Motor neuron (in vitro differentiated cells): Measurements from ENCODE around the gene ATXN7L1. TPM values are rescaled to one million over a fixed set of nuclear protein-coding genes. Genes with fewer than 3 reads are reported as not detected.

Experiments used
- ATAC-seq, 8 experiments: fragments of 200-7000 bp; cut with Tn5 transposase; replicated peaks in 6 of 8; 2 replicates each; pipeline ENCODE4 v1.8.0; 2021; ENCODE audit warnings: mild to moderate bottlenecking in 8 of 8, moderate library complexity in 8 of 8
- H3K27ac ChIP-seq, 2 donors: fragments of 250-450 bp; sonication (Bioruptor Pico); 2 replicates each; pipeline ENCODE4 v1.9.0; 2021; ENCODE audit warnings: antibody characterized with exemption in 2 of 2, mild to moderate bottlenecking in 2 of 2, moderate library complexity in 1 of 2
- H3K4me1 ChIP-seq, 2 donors: fragments of 250-450 bp; sonication (Bioruptor Pico); replicated peaks in 1 of 2; 2 replicates each; pipeline ENCODE4 v1.6.1; 2021; ENCODE audit warnings: antibody characterized with exemption in 2 of 2, mild to moderate bottlenecking in 2 of 2, moderate library complexity in 1 of 2
- H3K4me3 ChIP-seq, 5 donors: fragments of 250-450 bp; sonication (Bioruptor Pico); 2 replicates each; pipeline ENCODE4 v1.9.0; 2021; ENCODE audit warnings: antibody characterized with exemption in 5 of 5, mild to moderate bottlenecking in 5 of 5, moderate library complexity in 4 of 5
- WGBS, 10 experiments: fragments of 450-650 bp; shearing (Covaris generic); methylation state at CpG; one replicate each; pipeline ENCODE4 v1.0.0; 2022; 5-methylcytosine and 5-hydroxymethylcytosine counted together
- in situ Hi-C, 9 experiments: fragments of 400-800 bp; cut with MboI; loops; one replicate each; pipeline ENCODE4 v1.15.0; 2021; ENCODE audit warnings: low sequenced_read_pairs in 9 of 9, low pct_unique_long_range_greater_than_20kb in 2 of 9; ENCODE audit not compliant: unreplicated experiment in 9 of 9
- total RNA-seq, 8 experiments: library from RNA; unstranded; fragments of 300-600 nt; gene quantifications; 2 replicates each; pipeline versions ENCODE4 v1.2.3 to v1.2.4, GENCODE V29; 2022

Gene ATXN7L1
- total RNA-seq, 8 experiments from 2014 or later = 6.5 to 23.7 (median 10.6) TPM

- peak in 2 of 8 experiments; percentile 11 to 35 for ATAC-seq
- 31 to 96% (median 80%) methylated on average over 1 to 3 of the region's 3 CpGs; no CpG with 5 or more reads in 3 of the 10 experiments for WGBS, 10 experiments
- in situ Hi-C loops = no loop called here
- Histone ChIP-seq H3K27ac (no peak overlapping the region), H3K4me3 (no peak overlapping the region), H3K4me1 (no peaks in the 10 kb centered on the region)
Measured at GRCh38 chr7:105787793-105788192, 88.6 kb downstream of the ATXN7L1 start.

GRCh38 chr7:105786520-105787470, 89.6 kb downstream of the ATXN7L1 start:
- in situ Hi-C loops = no loop called here

DNA sequence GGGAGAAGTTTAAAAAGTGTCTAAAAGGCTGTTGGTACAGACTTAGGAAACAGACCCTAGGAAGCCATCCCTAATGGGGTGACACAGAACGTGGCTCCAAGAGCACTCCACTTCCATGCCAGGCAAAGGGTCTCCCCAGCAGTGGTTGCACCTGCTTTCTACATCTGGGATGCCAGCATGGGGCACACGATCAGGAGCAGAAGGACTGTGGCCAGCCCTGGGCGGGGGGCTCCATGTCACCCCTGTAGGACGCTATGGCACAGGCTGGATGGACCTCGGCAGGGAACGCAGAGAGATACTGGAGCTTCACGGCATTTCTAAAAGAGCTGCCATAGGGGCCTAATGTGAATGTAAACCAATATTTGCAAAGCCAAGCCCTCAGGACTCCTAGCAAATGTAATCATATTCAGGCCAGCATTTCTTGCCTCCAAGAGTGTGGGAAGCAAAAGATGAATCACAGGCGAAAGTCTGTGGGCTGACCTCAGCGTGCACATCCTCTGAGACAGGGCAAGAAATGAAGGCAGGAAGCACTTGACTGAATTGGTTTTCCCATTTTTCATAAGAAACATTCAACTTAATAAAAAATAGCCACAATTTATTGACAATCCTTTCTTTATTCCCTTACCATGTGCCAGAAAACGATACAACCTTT, 93.9 kb downstream of the ATXN7L1 start:
- in situ Hi-C loops = no loop called here
- H3K27ac ChIP-seq = no peak overlapping the region
- peak in 5 of 8 experiments; percentile 58 to 89 (median 78) for ATAC-seq
- H3K4me1 ChIP-seq = no peaks in the 10 kb centered on the region
- 10 to 100% (median 70%) methylated on average over 1 to 4 of the region's 10 CpGs; no CpG with 5 or more reads in 2 of the 10 experiments for WGBS, 10 experiments
- H3K4me3 ChIP-seq = no peak overlapping the region

More at GRCh38 chr7:105786520-105787470, 89.6 kb downstream of the ATXN7L1 start:
- no peak overlapping the region for H3K4me3 ChIP-seq
- peak in 3 of 8 experiments; percentile 79 to 90 (median 88) for ATAC-seq
- H3K4me1 ChIP-seq = no peaks in the 10 kb centered on the region
- H3K27ac ChIP-seq = no peak overlapping the region
- WGBS, 10 experiments = 0 to 100% (median 88%) methylated on average over 1 to 7 of the region's 10 CpGs; no CpG with 5 or more reads in 1 of the 10 experiments

- H3K4me1 ChIP-seq = peaks cover 6 to 10% of the 10 kb centered on the region in 2 donors
- H3K27ac ChIP-seq = no peak overlapping the region
- ATAC-seq = peak in 5 of 8 experiments; percentile 6 to 47 (median 28)
- WGBS, 10 experiments = 17 to 100% (median 89%) methylated on average over 1 to 4 of the region's 4 CpGs
- in situ Hi-C loops = no loop called here
- H3K4me3 ChIP-seq = no peak overlapping the region
Measured at GRCh38 chr7:105779856-105780780, 96.3 kb downstream of the ATXN7L1 start.

GRCh38 chr7:105778956-105779355, 97.4 kb downstream of the ATXN7L1 start:
- WGBS, 10 experiments = 60 to 100% (median 93%) methylated on average over 1 to 3 of the region's 3 CpGs; no CpG with 5 or more reads in 3 of the 10 experiments
- no peak for ATAC-seq
- in situ Hi-C loops = no loop called here
- H3K4me1 ChIP-seq = peaks cover 6 to 11% of the 10 kb centered on the region in 2 donors
- H3K27ac ChIP-seq = no peak overlapping the region
- no peak overlapping the region for H3K4me3 ChIP-seq

GRCh38 chr7:105776986-105777910, 99.2 kb downstream of the ATXN7L1 start:
- in situ Hi-C loops = no loop called here
- ATAC-seq = peak in 3 of 8 experiments; percentile 31 to 79 (median 45)
- 44 to 88% (median 76%) methylated on average over 2 to 11 of the region's 11 CpGs for WGBS, 10 experiments
- Histone ChIP-seq H3K4me3 (no peak overlapping the region), H3K4me1 (peaks cover 18 to 24% of the 10 kb centered on the region in 2 donors), H3K27ac (no peak overlapping the region)

DNA sequence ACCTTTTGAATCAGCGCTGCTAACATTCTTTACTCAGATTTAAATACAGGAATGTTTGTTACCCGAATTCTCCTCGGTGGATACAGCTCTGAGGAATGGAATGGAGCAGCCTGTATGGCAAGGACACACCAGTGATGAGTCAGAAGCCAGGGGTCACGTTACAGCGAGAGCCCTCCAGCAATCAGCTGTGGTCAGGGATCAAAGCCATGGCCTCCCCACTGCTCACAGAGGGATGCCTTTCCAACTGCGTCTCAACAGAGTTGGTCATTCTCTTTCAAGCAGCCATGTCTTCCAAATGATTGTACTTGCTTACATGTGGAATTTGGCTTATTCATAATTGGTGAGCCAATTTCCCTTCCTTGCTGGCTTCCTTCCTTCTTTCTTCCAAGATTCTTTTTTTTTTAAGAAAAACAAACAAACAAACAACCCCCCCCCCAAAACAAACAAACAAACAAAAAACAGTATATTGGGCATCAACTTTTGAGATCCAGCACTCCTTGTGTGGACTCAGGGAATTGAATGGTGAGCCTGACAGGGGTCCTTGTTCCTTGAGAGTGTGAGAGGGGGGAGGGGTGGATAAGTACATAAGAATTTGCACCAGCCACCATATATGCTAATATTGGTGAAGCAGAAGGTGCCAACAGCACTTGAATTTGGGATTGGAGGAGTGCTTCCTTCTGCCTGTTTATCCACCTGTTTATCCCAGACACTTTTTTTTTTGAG, 100.2 kb downstream of the ATXN7L1 start:
- no peak overlapping the region for H3K27ac ChIP-seq
- peak; percentile 46 to 100 (median 80) for ATAC-seq
- H3K4me1 ChIP-seq = peaks cover 18 to 24% of the 10 kb centered on the region in 2 donors
- in situ Hi-C loops = no loop called here
- WGBS, 10 experiments = 0 to 58% (median 7%) methylated on average over 1 to 6 of the region's 6 CpGs; no CpG with 5 or more reads in 1 of the 10 experiments
- H3K4me3 ChIP-seq = no peak overlapping the region

GRCh38 chr7:105775580-105775979, 100.8 kb downstream of the ATXN7L1 start:
- H3K4me3 ChIP-seq = no peak overlapping the region
- 67 to 100% (median 83%) methylated on average over 1 to 5 of the region's 6 CpGs; no CpG with 5 or more reads in 3 of the 10 experiments for WGBS, 10 experiments
- peaks cover 21 to 25% of the 10 kb centered on the region in 2 donors for H3K4me1 ChIP-seq
- no peak overlapping the region for H3K27ac ChIP-seq
- ATAC-seq = no peak
- in situ Hi-C loops = no loop called here

DNA sequence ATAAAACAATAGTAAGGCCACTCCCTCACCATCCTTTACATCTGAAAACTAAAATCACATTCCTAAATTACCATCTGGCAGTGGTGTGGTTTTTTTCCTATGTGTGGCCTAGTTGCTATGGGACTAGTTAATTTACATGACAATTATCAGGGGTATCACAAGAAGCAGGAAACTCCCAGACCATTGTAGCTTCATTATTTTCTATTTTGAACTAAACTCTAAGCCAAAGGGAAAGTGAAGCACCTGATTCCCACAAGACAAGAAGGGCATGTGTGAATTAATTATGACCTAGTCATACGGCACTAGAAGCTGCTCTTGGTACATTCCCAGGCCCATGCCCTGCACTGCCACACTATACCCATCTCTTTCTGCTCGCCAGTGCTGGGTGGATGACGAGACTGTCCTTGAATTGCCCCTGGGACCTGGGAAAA, 103.4 kb downstream of the ATXN7L1 start:
- H3K4me3 ChIP-seq = no peak overlapping the region
- H3K4me1 ChIP-seq = peaks cover 38 to 41% of the 10 kb centered on the region in 2 donors
- in situ Hi-C loops = loop anchor here in 7 of 9 experiments (25.0 kb wide), 1 partner anchor 264 kb away; no protein-coding TSS in a partner anchor
- no peak overlapping the region for H3K27ac ChIP-seq
- ATAC-seq = peak in 6 of 8 experiments; percentile 13 to 56 (median 41)
- WGBS, 10 experiments = 0 to 100% (median 76%) methylated on average over 1 to 3 of the region's 3 CpGs; no CpG with 5 or more reads in 5 of the 10 experiments

- Histone ChIP-seq H3K27ac (peak overlapping the region; percentile 6 to 58), H3K4me1 (peaks cover 41 to 43% of the 10 kb centered on the region in 2 donors), H3K4me3 (no peak overlapping the region)
- 0 to 95% (median 53%) methylated on average over 1 to 8 of the region's 9 CpGs; no CpG with 5 or more reads in 1 of the 10 experiments for WGBS, 10 experiments
- peak; percentile 67 to 91 (median 87) for ATAC-seq
- in situ Hi-C loops = loop anchor here in 7 of 9 experiments (25.0 kb wide), 1 partner anchor 267 kb away; no protein-coding TSS in a partner anchor
Measured at GRCh38 chr7:105769901-105770628, 106.3 kb downstream of the ATXN7L1 start.
